Stimulated activated naive CD8-positive, alpha-beta T cell treated with anti-CD3 and anti-CD28 coated beads, Interleukin-15, Interleukin-2, amounts not matched to agents 100 ng/mL and 50 ng/mL, for 24 hours (primary cell): ENCODE data around the gene OR2F2.

Experiments
- H3K27ac Mint-ChIP-seq: one replicate; pipeline ENCODE4 v1.8.0; 2021; ENCODE audit warnings: mild to moderate bottlenecking, mixed read lengths
- H3K27me3 Mint-ChIP-seq: one replicate; pipeline ENCODE4 v1.8.0; 2021; ENCODE audit warnings: mixed read lengths
- H3K36me3 Mint-ChIP-seq: one replicate; pipeline ENCODE4 v1.8.0; 2021; ENCODE audit warnings: low read depth, mixed read lengths
- H3K4me1 Mint-ChIP-seq: one replicate; pipeline ENCODE4 v1.8.0; 2021; ENCODE audit warnings: low read depth, mixed read lengths
- H3K4me3 Mint-ChIP-seq: one replicate; pipeline ENCODE4 v1.8.0; 2021; ENCODE audit warnings: mild to moderate bottlenecking, mixed read lengths
- H3K9me3 Mint-ChIP-seq: one replicate; pipeline ENCODE4 v1.8.0; 2021; ENCODE audit warnings: mixed read lengths

OR2F2 gene

GRCh38 chr7:143980746-143981510, 45.9 kb downstream of the OR2F2 start:
- Mint-ChIP-seq H3K36me3 (no peaks in the 10 kb centered on the region), H3K4me1 (no peaks in the 10 kb centered on the region), H3K9me3 (no peaks in the 10 kb centered on the region), H3K27ac (no peak overlapping the region), H3K4me3 (no peak overlapping the region), H3K27me3 (no peaks in the 10 kb centered on the region)

- no peaks in the 10 kb centered on the region for H3K4me1 Mint-ChIP-seq
- H3K9me3 Mint-ChIP-seq, result no peaks in the 10 kb centered on the region
- H3K27me3 Mint-ChIP-seq, result no peaks in the 10 kb centered on the region
- no peak overlapping the region for H3K27ac Mint-ChIP-seq
- no peak overlapping the region for H3K4me3 Mint-ChIP-seq
- H3K36me3 Mint-ChIP-seq, result no peaks in the 10 kb centered on the region
Observed at GRCh38 chr7:143983960-143984359, 48.9 kb downstream of the OR2F2 start.
